NCI-H524 (cell line): ENCODE data around the gene HSP90AB1.

ENCODE experiments used
- DNase-seq, 2 experiments: peaks; one replicate each; lab custom pipeline; 2025; lab: John Stamatoyannopoulos, UW

The HSP90AB1 gene

DNA sequence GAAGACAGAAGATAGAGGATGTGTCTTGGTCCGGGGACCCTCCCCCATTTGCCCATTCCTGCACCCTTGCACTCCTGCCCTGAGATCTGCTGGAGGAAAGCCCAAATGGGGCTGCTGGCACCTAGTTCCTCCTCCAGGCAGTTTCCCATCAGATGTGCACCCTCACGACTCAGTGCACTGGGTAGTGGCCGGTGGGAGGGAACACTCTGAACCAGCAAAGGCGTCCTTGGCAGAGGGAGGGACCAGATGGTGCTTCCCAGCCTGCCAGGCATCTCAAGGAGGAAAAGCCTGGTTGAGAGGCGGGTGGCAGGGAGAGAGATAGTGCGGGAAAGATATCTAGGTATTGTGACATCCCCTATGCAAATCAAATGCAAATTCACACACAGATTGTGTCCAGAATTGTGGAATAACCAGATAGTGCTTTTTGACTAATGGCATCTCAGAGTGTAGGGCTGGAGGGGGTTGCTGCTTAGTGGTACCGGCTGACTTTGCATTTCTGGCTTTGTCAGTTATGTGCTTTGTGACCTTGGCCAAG is 42.9 kb downstream of the HSP90AB1 start:
- DNase-seq: peak; percentile 93 to 94

DNA sequence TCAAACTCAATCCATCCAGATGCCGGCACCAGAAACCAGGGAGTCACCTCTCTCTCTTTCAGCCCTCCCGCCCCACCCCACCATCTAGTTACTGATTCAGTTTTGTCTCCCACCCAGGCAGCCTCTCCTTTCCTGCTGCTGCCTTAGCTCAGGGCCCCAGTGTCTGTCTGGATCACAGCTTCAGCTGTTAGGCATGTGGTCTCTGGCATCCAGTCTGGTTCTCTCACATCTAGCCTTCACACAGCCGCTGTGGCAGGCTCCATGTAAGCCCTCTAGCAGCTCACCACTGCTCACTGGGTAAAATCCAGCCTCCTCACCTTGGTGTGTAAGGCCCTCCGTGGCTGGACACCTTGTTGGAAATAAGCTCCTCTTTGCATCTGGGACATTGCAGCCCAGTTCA is 44.9 kb downstream of the HSP90AB1 start:
- no peak for DNase-seq

- DNase-seq: no peak
Observed at GRCh38 chr6:44292661-44293365, 45.9 kb downstream of the HSP90AB1 start.

DNA sequence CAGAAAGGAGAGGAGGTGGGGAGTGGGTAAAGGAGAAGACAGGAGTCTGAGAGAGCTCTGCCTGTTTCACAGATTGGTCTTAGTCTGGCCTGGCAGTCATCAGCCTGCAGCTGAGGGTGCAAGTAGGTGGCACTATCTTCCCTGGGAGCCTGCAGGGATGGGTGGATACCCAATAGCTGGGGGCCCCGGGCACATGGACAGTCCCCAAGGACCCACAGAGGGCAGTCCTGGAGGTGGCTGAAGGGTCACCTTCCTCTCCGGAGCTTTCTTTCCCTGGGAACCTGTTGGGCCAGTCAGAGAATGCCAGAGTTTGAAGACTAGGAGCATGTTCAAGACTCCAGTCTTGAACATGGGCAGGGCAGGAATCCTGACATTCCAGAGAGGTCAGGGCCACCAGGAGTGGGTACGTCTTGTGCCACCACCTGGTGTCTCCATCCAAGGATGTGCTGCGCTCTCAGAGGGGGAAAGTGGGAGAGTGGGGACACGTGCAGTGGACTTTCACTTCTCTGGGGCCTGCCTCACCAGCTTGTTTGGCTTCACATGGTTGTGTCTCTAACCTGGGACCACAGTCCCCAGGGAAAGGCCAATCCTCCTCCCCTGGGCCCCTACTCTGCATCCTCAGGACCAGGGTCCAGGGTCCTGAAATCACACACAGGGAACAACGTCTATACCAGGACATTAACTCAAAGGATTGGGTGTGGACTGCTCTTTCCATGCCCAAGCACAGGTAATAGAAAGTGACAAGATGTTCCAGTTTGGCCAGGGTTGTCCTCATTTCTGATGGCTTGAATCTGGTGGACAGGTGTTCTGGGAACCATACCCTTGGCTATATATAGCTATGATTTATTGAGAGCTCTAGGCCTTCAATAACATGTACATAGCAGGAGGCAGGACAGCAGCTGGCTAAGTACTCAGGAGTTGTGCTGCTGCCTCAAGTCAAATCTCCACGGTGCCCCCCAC is 48.2 kb downstream of the HSP90AB1 start:
- peak in 1 of 2 experiments; percentile 51 for DNase-seq

- DNase-seq: peak in 1 of 2 experiments; percentile 17
Observed at GRCh38 chr6:44297063-44298038, 50.5 kb downstream of the HSP90AB1 start.

DNA sequence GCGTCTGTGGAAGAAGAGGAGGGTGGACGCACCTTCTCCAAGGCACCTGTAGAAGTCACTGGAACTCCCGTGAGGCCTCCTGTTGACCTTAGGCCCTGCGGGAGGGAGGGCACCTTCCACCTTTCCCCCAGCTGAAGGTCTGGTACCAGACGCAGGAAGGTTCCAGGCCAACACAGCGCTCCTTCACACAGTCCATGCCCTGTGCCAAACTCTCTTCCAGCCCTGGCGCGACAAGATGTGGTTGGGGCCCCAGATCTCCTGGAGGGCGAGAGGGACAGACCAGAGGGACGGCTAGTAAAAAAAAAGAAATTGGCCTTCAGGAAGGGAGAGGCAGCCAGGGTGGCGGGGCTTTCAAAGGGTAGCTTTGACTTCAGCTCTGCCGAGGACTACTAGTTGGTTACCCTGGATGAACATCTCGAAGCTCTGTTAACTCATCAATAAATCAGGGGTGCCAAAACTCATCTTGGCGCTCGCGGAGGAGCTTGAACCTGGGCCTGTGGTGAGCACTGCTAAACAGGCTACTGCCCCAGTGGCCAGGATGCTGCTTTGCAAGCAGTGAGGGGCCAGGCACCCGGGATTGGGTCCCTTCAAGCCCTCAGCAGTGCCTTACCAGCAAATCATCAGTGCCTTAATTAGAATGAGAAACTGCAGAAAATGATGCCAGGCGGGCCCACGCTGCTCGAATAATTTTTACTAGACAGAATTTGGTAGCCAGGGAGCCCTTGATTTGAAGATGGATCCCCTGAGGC is 51.3 kb downstream of the HSP90AB1 start:
- DNase-seq: no peak

DNA sequence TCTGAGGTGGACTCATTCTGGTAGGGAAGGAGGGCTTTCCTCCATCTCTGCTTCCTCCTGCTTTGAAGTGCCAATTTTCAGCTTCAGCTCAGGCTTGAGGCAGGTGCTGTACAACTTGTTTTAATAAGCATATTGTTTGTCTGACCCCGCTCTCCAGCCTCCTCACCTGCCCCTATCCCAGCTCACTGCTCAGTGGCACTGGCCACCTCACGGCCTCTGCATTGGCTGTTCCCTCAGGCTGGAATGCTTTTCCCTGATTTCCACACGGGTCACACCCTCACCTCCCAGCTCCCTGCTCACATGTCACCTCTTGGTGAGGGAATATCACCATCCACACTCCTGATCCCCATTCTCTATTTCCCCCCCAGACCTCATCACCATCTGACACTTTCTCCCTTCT is 52.0 kb downstream of the HSP90AB1 start:
- no peak for DNase-seq

DNA sequence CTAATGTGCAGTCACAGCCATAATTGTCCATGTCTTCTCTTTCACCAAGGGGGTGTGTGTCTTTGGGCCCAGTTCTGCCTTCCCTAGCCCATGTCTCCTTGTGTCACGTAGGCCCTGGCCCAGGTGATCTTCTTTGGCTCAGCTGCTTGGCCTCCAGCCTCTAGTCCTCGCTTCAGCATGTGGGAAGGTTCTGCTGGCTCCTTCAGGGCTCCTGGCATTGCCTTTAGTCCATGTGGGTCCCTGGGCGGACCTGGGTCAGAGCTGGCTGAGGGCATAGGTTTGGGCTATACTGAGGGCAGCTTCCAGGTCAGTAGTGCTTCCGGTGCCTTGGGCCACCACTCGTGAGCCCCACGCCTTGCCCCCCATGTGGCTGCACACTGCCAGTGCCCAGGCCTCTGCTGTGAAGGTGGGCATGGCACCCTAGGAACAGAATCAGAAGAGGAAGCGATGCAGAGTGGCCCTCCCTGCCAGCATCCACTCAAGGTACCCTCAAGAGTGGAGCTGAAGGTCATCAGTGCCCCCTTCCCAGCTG is 53.5 kb downstream of the HSP90AB1 start:
- DNase-seq: no peak

DNA sequence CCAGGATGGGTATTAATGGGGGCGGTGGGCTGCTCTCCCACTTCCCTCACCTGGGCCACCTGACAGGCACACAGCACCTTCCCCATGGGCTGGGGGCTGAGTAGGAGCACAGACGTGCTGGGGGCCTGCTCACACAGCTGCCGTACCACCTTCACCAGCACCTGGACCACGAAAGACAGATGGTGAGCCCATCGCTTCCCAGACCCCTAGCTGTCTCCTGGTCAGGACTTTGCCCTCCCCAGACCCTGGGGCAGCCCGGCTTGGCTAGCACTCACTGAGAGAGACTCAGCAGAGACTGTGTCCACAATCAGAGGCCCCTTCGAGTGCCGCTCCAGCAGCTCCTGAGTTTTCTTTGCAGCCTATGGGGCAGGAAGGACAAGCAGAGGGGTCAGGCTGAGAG is 54.2 kb downstream of the HSP90AB1 start:
- no peak for DNase-seq

- DNase-seq: no peak
Observed at GRCh38 chr6:44301782-44302564, 55.1 kb downstream of the HSP90AB1 start.

DNA sequence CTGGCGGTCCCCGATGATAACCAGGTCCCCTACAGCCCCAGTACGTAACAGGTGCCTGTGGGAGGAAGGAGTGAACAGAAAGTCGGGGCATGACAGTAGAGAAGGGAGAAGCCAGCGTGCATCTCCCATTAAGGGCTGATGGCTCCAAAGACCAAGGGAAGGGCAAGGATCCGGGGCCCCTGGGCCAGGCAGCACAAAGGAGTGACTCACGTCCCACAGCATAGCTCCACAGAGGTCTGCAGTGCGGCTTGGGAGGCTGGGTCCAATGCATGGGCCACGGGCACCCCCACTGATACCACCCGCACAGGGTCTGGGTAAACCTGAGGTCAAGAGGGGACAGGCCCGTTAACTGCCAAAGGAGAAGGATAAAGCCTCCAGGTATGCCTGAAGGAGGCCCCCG is 56.0 kb downstream of the HSP90AB1 start:
- DNase-seq: no peak
